HCT116 (cell line): ENCODE results near the gene CCDC120. TPM values are rescaled to one million over a fixed set of nuclear protein-coding genes. Genes with fewer than 3 reads are reported as not detected.

Experiments used
- ATAC-seq: fragments of 200-7000 bp; cut with Tn5 transposase; 2 replicates; pipeline ENCODE4 v1.9.1; 2020; ENCODE audit warnings: mild to moderate bottlenecking, moderate library complexity
- BruUV-seq: library from RNA; stranded (reverse); fragments of 400-500 nt; replicated peaks from 2 replicates; lab custom pipeline; 2021; lab: Mats Ljungman, UMichigan
- CTCF ChIA-PET: fragments of 300-600 bp; sonication (Branson Sonifier 250); formaldehyde crosslinking; loops from one replicate; lab custom pipeline; 2021; ENCODE audit warnings: antibody characterized with exemption; lab: Charles Lee
- POLR2A ChIA-PET: fragments of 300-600, 350-600 bp; sonication (Branson Sonifier 250); formaldehyde crosslinking; loops from one replicate; lab custom pipeline; 2021; ENCODE audit warnings: antibody characterized with exemption; lab: Charles Lee
- RAD21 ChIA-PET, 2 experiments: fragments of 300-600 bp; sonication (Branson Sonifier 250); formaldehyde crosslinking; loops; one replicate each; lab custom pipeline; 2023; ENCODE audit warnings: low total read pairs in 2 of 2; ENCODE audit not compliant: uncharacterized antibody in 2 of 2, unreplicated experiment in 2 of 2, low non-redundant PET in 1 of 2; lab: Charles Lee
- DNase-seq: peaks from one replicate; pipeline ENCODE4 v3.0.0-alpha.2; 2010; ENCODE audit warnings: low read depth, low spot score
- H2AFZ ChIP-seq: fragments of 200-600 bp; shearing (Covaris generic), sonication (generic); 2 replicates; pipeline ENCODE4 v1.6.1; 2017; ENCODE audit warnings: low read depth, mixed run types, mixed read lengths, antibody characterized with exemption, low read length; ENCODE audit not compliant: poor library complexity, severe bottlenecking
- H3K27ac ChIP-seq: 2 replicates; pipeline ENCODE4 v1.5.1; 2012; ENCODE audit warnings: low read depth, low read length
- H3K27me3 ChIP-seq: fragments of 200-600 bp; sonication (generic); 2 replicates; pipeline ENCODE4 v1.6.1; 2016; ENCODE audit warnings: mixed run types, low read length, mixed read lengths; ENCODE audit not compliant: insufficient read depth
- H3K36me3 ChIP-seq, 2 experiments: fragments of 200-500 bp in 1 of 2; fragments of 200-600 bp in 1 of 2; sonication (Bioruptor generic) in 1 of 2; sonication (generic) in 1 of 2; 2 replicates each; pipeline versions ENCODE4 v1.5.1 to v1.6.1; 2014 to 2016; ENCODE audit warnings: low read length in 2 of 2, inconsistent platforms in 1 of 2, mixed read lengths in 1 of 2, mixed run types in 1 of 2; ENCODE audit not compliant: insufficient read depth in 2 of 2, control insufficient read depth in 1 of 2
- H3K4me1 ChIP-seq, 2 experiments: fragments of 200-600 bp in 1 of 2; sonication (generic) in 1 of 2; 2 replicates each; pipeline versions ENCODE4 v1.5.1 to v1.6.1; 2012 to 2017; ENCODE audit warnings: low read length in 2 of 2, inconsistent platforms in 1 of 2, mild to moderate bottlenecking in 1 of 2, mixed read lengths in 1 of 2, mixed run types in 1 of 2, moderate library complexity in 1 of 2; ENCODE audit not compliant: insufficient read depth in 2 of 2, control insufficient read depth in 1 of 2
- H3K4me2 ChIP-seq: fragments of 200-600 bp; sonication (generic); 2 replicates; pipeline ENCODE4 v1.6.1; 2017; ENCODE audit warnings: mixed run types, low read length, mixed read lengths
- H3K4me3 ChIP-seq, 2 experiments: fragments of 200-600 bp in 1 of 2; sonication (generic) in 1 of 2; replicated peaks in 1 of 2; 2 replicates each; pipeline ENCODE4 v1.5.1; 2011 to 2016; ENCODE audit warnings: low read length in 2 of 2, control low read depth in 1 of 2, low read depth in 1 of 2, mild to moderate bottlenecking in 1 of 2, mixed read lengths in 1 of 2, mixed run types in 1 of 2
- H3K79me2 ChIP-seq: fragments of 200-600 bp; sonication (generic); 2 replicates; pipeline ENCODE4 v1.6.1; 2017; ENCODE audit warnings: mild to moderate bottlenecking, mixed run types, low read length, moderate library complexity, mixed read lengths; ENCODE audit not compliant: insufficient read depth
- H3K9ac ChIP-seq: fragments of 200-600 bp; sonication (generic); 2 replicates; pipeline ENCODE4 v1.6.1; 2016; ENCODE audit warnings: low read length, mixed read lengths
- H3K9me2 ChIP-seq: fragments of 200-600 bp; sonication (generic), shearing (Covaris generic); 2 replicates; pipeline ENCODE4 v1.6.1; 2017; ENCODE audit warnings: mixed run types, mild to moderate bottlenecking, moderate library complexity; ENCODE audit not compliant: insufficient read depth
- H3K9me3 ChIP-seq, 2 experiments: fragments of 200-500 bp in 1 of 2; fragments of 200-600 bp in 1 of 2; sonication (Bioruptor generic) in 1 of 2; sonication (generic) in 1 of 2; 2 replicates each; pipeline ENCODE4 v1.6.1; 2014 to 2017; ENCODE audit warnings: low read length in 2 of 2, mixed read lengths in 2 of 2, inconsistent platforms in 1 of 2, low read depth in 1 of 2, mild to moderate bottlenecking in 1 of 2, mixed run types in 1 of 2, moderate library complexity in 1 of 2; ENCODE audit not compliant: control insufficient read depth in 1 of 2, insufficient read depth in 1 of 2
- H4K20me1 ChIP-seq: fragments of 200-600 bp; sonication (generic), shearing (Covaris generic); 2 replicates; pipeline ENCODE4 v1.6.1; 2017; ENCODE audit warnings: mixed run types, mild to moderate bottlenecking, moderate library complexity; ENCODE audit not compliant: insufficient read depth
- CBX3 ChIP-seq: IDR thresholded peaks from 2 replicates; pipeline ENCODE4 v1.6.1; 2012; ENCODE audit warnings: low read depth
- CEBPB ChIP-seq: IDR thresholded peaks from 2 replicates; pipeline ENCODE4 v1.6.1; 2012; ENCODE audit warnings: low read depth
- EZH2 ChIP-seq: fragments of 200-600 bp; sonication (generic); IDR thresholded peaks from 2 replicates; pipeline ENCODE4 v1.6.1; 2017; ENCODE audit warnings: antibody characterized with exemption, mixed run types
- FOSL1 ChIP-seq: IDR thresholded peaks from 2 replicates; pipeline ENCODE4 v1.6.1; 2012; ENCODE audit warnings: low read depth
- RAD21 ChIP-seq: IDR thresholded peaks from 2 replicates; pipeline ENCODE4 v1.6.1; 2012; ENCODE audit warnings: low read depth, mild to moderate bottlenecking
- REST ChIP-seq: IDR thresholded peaks from 2 replicates; pipeline ENCODE4 v1.6.1; 2012; ENCODE audit warnings: low read depth
- TCF7L2 ChIP-seq: IDR thresholded peaks from 2 replicates; pipeline ENCODE4 v1.7.0; 2011; ENCODE audit warnings: borderline replicate concordance, inconsistent platforms; ENCODE audit not compliant: insufficient read depth, insufficient read length; ENCODE audit errors: extremely low read depth
- intact Hi-C: fragments of 100-400 bp; cut with micrococcal nuclease; formaldehyde crosslinking; loops from 2 replicates; pipeline ENCODE4 v1.10.0; 2022
- total RNA-seq: library from RNA; stranded (reverse); gene quantifications from one replicate; pipeline ENCODE4 v1.2.1, GENCODE V29; 2021; ENCODE audit not compliant: unreplicated experiment
- TF ChIP-seq, protein P1 (sequence below): IDR thresholded peaks from 2 replicates; pipeline ENCODE4 v1.6.1; 2011; ENCODE audit warnings: mild to moderate bottlenecking, low read length, moderate library complexity; ENCODE audit not compliant: insufficient replicate concordance; ENCODE audit errors: extremely low read depth

CCDC120 gene
- total RNA-seq, 1 experiment from 2014 or later: 13.5 TPM

GRCh38 chrX:49067285-49068120, 8.7 kb downstream of the CCDC120 start:
- POLR2A ChIA-PET: no interaction called here
- RAD21 ChIA-PET: no interaction called here
- CTCF ChIA-PET: no interaction called here

More at GRCh38 chrX:49067285-49068120, 8.7 kb downstream of the CCDC120 start:
- no peaks in the 10 kb centered on the region for H4K20me1 ChIP-seq
- DNase-seq (no peak), ATAC-seq (no peak)
- intact Hi-C loops: no loop called here
- TF ChIP-seq, protein P1, sequence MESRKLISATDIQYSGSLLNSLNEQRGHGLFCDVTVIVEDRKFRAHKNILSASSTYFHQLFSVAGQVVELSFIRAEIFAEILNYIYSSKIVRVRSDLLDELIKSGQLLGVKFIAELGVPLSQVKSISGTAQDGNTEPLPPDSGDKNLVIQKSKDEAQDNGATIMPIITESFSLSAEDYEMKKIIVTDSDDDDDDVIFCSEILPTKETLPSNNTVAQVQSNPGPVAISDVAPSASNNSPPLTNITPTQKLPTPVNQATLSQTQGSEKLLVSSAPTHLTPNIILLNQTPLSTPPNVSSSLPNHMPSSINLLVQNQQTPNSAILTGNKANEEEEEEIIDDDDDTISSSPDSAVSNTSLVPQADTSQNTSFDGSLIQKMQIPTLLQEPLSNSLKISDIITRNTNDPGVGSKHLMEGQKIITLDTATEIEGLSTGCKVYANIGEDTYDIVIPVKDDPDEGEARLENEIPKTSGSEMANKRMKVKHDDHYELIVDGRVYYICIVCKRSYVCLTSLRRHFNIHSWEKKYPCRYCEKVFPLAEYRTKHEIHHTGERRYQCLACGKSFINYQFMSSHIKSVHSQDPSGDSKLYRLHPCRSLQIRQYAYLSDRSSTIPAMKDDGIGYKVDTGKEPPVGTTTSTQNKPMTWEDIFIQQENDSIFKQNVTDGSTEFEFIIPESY: no peak
- TF ChIP-seq CEBPB: no peak
- no peak for TF ChIP-seq CBX3
- no peak for TF ChIP-seq REST
- TF ChIP-seq FOSL1: no peak
- TF ChIP-seq EZH2: no peak
- no peak for TF ChIP-seq RAD21
- TF ChIP-seq TCF7L2: no peak
- H3K4me1 ChIP-seq: no peaks in the 10 kb centered on the region
- no peaks in the 10 kb centered on the region for H3K9me3 ChIP-seq
- no peak overlapping the region for H3K9ac ChIP-seq
- no peaks in the 10 kb centered on the region for H3K79me2 ChIP-seq
- H3K27me3 ChIP-seq: no peaks in the 10 kb centered on the region
- BruUV-seq: no TSS peak
- H3K9me2 ChIP-seq: no peaks in the 10 kb centered on the region
- no peak overlapping the region for H3K4me3 ChIP-seq
- H3K4me2 ChIP-seq: no peak overlapping the region
- no peak overlapping the region for H2AFZ ChIP-seq
- H3K27ac ChIP-seq: no peak overlapping the region
- H3K36me3 ChIP-seq: no peaks in the 10 kb centered on the region
